Panc1 (cell line): ENCODE measurements around the gene PTPRJ. TPM values are rescaled to one million over a fixed set of nuclear protein-coding genes. Genes with fewer than 3 reads are reported as not detected.

Source experiments
- ATAC-seq: fragments of 200-7000 bp; cut with Tn5 transposase; 2 replicates; pipeline ENCODE4 v1.9.1; 2020; ENCODE audit warnings: mild to moderate bottlenecking, moderate library complexity
- BruUV-seq: library from RNA; stranded (reverse); fragments of 400-500 nt; replicated peaks from 2 replicates; lab custom pipeline; 2021; lab: Mats Ljungman, UMichigan
- CTCF ChIA-PET: fragments of 300-600 bp; sonication (Branson Sonifier 250); formaldehyde crosslinking; loops from one replicate; lab custom pipeline; 2022; ENCODE audit warnings: antibody characterized with exemption; lab: Charles Lee
- POLR2A ChIA-PET: fragments of 300-600 bp; sonication (Branson Sonifier 250); formaldehyde crosslinking; loops from one replicate; lab custom pipeline; 2022; ENCODE audit warnings: antibody characterized with exemption; lab: Charles Lee
- DNase-seq: peaks from one replicate; pipeline ENCODE4 v3.0.0-alpha.2; 2010; ENCODE audit warnings: low read depth, low spot score
- H3K27ac ChIP-seq: 2 replicates; pipeline ENCODE4 v1.5.1; 2011; ENCODE audit warnings: mild to moderate bottlenecking, low read length, inconsistent platforms
- H3K27me3 ChIP-seq: fragments of 200-500 bp; sonication (Bioruptor generic); 2 replicates; pipeline ENCODE4 v1.6.0; 2014; ENCODE audit warnings: low read length, inconsistent platforms; ENCODE audit not compliant: control insufficient read depth, insufficient read depth
- H3K36me3 ChIP-seq: fragments of 200-500 bp; sonication (Bioruptor generic); 2 replicates; pipeline ENCODE4 v1.5.1; 2014; ENCODE audit warnings: inconsistent platforms, mild to moderate bottlenecking, low read length, moderate library complexity; ENCODE audit not compliant: control insufficient read depth, insufficient read depth
- H3K4me1 ChIP-seq: 2 replicates; pipeline ENCODE4 v1.5.1; 2011; ENCODE audit warnings: inconsistent platforms, mild to moderate bottlenecking, low read length, moderate library complexity; ENCODE audit not compliant: control insufficient read depth, insufficient read depth
- H3K4me3 ChIP-seq, 2 experiments: 2 replicates each; pipeline ENCODE4 v1.5.1; 2011 to 2012; ENCODE audit warnings: low read depth in 2 of 2, low read length in 2 of 2, mild to moderate bottlenecking in 2 of 2, inconsistent platforms in 1 of 2, moderate library complexity in 1 of 2
- H3K9me3 ChIP-seq: fragments of 200-500 bp; sonication (Bioruptor generic); 2 replicates; pipeline ENCODE4 v1.5.1; 2014; ENCODE audit warnings: low read depth, mild to moderate bottlenecking, inconsistent platforms, low read length, moderate library complexity; ENCODE audit not compliant: control insufficient read depth, insufficient read depth
- CTCF ChIP-seq: fragments of 450-650 bp; IDR thresholded peaks from 2 replicates; pipeline ENCODE4 v1.5.1; 2017; ENCODE audit warnings: mild to moderate bottlenecking
- POLR2AphosphoS5 ChIP-seq: IDR thresholded peaks from 2 replicates; pipeline ENCODE4 v1.6.1; 2012; ENCODE audit warnings: mild to moderate bottlenecking, low read depth, low read length, moderate library complexity
- REST ChIP-seq, 2 experiments: IDR thresholded peaks; 2 replicates each; pipeline ENCODE4 v1.6.1; 2011 to 2012; ENCODE audit warnings: low read depth in 2 of 2, control low read depth in 1 of 2, low read length in 1 of 2, mild to moderate bottlenecking in 1 of 2, moderate library complexity in 1 of 2; ENCODE audit not compliant: insufficient read depth in 1 of 2
- SIN3A ChIP-seq: IDR thresholded peaks from 2 replicates; pipeline ENCODE4 v1.6.1; 2012; ENCODE audit warnings: low read depth, mild to moderate bottlenecking, low read length, moderate library complexity, borderline replicate concordance; ENCODE audit not compliant: insufficient read depth
- TCF7L2 ChIP-seq: IDR thresholded peaks from 2 replicates; pipeline ENCODE4 v1.6.1; 2011; ENCODE audit warnings: mild to moderate bottlenecking, low read depth, low read length, inconsistent platforms
- in situ Hi-C: cut with HindIII; loops from 2 replicates; pipeline ENCODE4 v1.10.0; 2016; ENCODE audit warnings: low sequenced_read_pairs, low pct_unique_long_range_greater_than_20kb
- intact Hi-C: fragments of 100-400 bp; cut with micrococcal nuclease; formaldehyde crosslinking; loops from one replicate; pipeline ENCODE4 v1.10.0; 2022; ENCODE audit not compliant: unreplicated experiment
- total RNA-seq: library from RNA; stranded (reverse); gene quantifications from one replicate; pipeline ENCODE4 v1.2.1, GENCODE V29; 2021; ENCODE audit not compliant: unreplicated experiment

The PTPRJ gene
- total RNA-seq, 1 experiment from 2014 or later: 73.6 TPM

- H3K4me3 ChIP-seq: no peak overlapping the region
- BruUV-seq: no TSS peak
- no peak for TF ChIP-seq POLR2AphosphoS5
- TF ChIP-seq CTCF: no peak
- no peak for TF ChIP-seq TCF7L2
- TF ChIP-seq REST (IDR thresholded peaks at IDR 0.05; ENCODE audit: insufficient read depth in 1 of 2, low read depth in 2 of 2, low read length in 1 of 2): no peak
- no peak for TF ChIP-seq SIN3A
- in situ Hi-C loops: no loop called here
- H3K9me3 ChIP-seq: no peaks in the 10 kb centered on the region
- no peaks in the 10 kb centered on the region for H3K4me1 ChIP-seq
- H3K27me3 ChIP-seq: no peaks in the 10 kb centered on the region
- ATAC-seq (no peak), DNase-seq (no peak)
- CTCF ChIA-PET: interaction anchor here (0.6 kb wide), 1 partner anchor 13 kb away, joined by 3 read pairs; no protein-coding TSS in a partner anchor
- H3K27ac ChIP-seq: no peak overlapping the region
- intact Hi-C loops: no loop called here
- no peaks in the 10 kb centered on the region; the same call in 1 of the 2 replicates for H3K36me3 ChIP-seq
- POLR2A ChIA-PET: no interaction called here
These were observed 142.3 kb downstream of the PTPRJ start for GRCh38 chr11:48122656-48123055.

- DNase-seq (no peak), ATAC-seq (no peak)
- no peak overlapping the region for H3K4me3 ChIP-seq
- H3K9me3 ChIP-seq: no peaks in the 10 kb centered on the region
- intact Hi-C loops (no loop called here), in situ Hi-C loops (no loop called here)
- H3K4me1 ChIP-seq: no peaks in the 10 kb centered on the region
- no TSS peak for BruUV-seq
- TF ChIP-seq CTCF: no peak
- no peak for TF ChIP-seq TCF7L2
- no peak for TF ChIP-seq POLR2AphosphoS5
- no peak overlapping the region for H3K27ac ChIP-seq
- POLR2A ChIA-PET: no interaction called here
- no peaks in the 10 kb centered on the region; the same call in 1 of the 2 replicates for H3K36me3 ChIP-seq
- H3K27me3 ChIP-seq: no peaks in the 10 kb centered on the region
- CTCF ChIA-PET: no interaction called here
These were observed 143.0 kb downstream of the PTPRJ start for GRCh38 chr11:48123254-48123875.
